ENCODE measurements around the gene TCERG1L. TPM values are rescaled to one million over a fixed set of nuclear protein-coding genes. Genes with fewer than 3 reads are reported as not detected.
"Not testable (repeated sequence)": the region's sequence is repeated elsewhere in the genome, so short reads cannot be mapped to it uniquely, and the experiment has no call there.

Gene TCERG1L
- total and polyA plus RNA-seq, 3 experiments from 2014 or later, result 0.07 to 0.93 (median 0.68) TPM

DNA sequence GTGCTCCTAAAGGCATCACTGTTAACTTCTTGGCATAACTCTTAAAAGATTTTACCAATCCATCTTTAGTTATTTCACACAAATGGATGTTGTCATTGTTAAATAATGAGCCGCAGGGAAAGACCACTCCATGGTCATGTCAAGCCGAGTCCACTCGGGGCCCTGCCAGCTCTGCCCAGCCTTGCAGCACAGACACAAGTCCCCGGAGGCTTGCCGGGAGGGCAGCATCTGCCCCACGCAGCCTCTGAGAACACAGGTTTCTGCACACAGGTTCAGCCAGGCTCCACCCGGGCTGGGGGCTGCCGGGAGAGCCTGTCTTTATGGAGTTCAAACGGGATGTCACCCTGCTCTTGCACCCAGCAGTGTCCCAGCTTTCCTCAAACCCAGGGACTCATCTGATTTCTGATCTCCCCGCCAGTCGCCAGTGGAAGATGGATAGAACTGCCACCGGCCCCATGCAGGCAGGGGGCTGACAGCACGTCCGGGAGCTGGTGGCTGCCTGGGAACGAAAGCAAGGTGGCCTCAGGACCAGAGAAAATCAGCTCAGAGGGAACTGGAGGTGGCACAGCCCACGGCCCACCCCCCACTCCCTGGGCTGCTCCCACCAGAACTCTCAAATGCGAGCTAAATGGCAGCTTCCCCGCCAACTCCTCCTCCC lies 156.2 kb downstream of the TCERG1L start:
- Mint-ChIP-seq H3K9me3 (peaks cover 8 to 19% (median 10%) of the 10 kb centered on the region in 5 donors), H3K27ac (no peak overlapping the region), H3K4me1 (no peaks in the 10 kb centered on the region), H3K4me3 (no peak overlapping the region), H3K36me3 (peaks cover 0 to 1% (median 0%) of the 10 kb centered on the region in 3 donors), H3K27me3 (peaks cover 0 to 5% of the 10 kb centered on the region in 2 donors)
- ChIA-PET CTCF (no interaction called here), POLR2A (no interaction called here)
- DNase-seq, result no peak
- no peaks in the 10 kb centered on the region for H3K36me3 ChIP-seq (ENCODE audit: insufficient read depth, low read length)
- no peaks in the 10 kb centered on the region for H3K27me3 ChIP-seq (ENCODE audit: insufficient read depth, low read length, poor library complexity, severe bottlenecking)
- H3K27ac ChIP-seq (ENCODE audit: low read depth, low read length), result no peak overlapping the region
- H3K4me3 ChIP-seq (ENCODE audit: low read length), result no peak overlapping the region
- H3K4me1 ChIP-seq (ENCODE audit: insufficient read depth, low read length), result no peaks in the 10 kb centered on the region
- no peaks in the 10 kb centered on the region for H3K9me3 ChIP-seq (ENCODE audit: low read length)

GRCh38 chr10:131154306-131155025 lies 157.1 kb downstream of the TCERG1L start:
- Mint-ChIP-seq H3K36me3 (peaks cover 0 to 1% (median 0%) of the 10 kb centered on the region in 3 donors), H3K4me1 (no peaks in the 10 kb centered on the region), H3K4me3 (no peak overlapping the region), H3K27ac (no peak overlapping the region), H3K9me3 (peaks cover 8 to 19% (median 10%) of the 10 kb centered on the region in 5 donors), H3K27me3 (peaks cover 0 to 5% of the 10 kb centered on the region in 2 donors)
- POLR2A ChIA-PET, result no interaction called here
- H3K27ac ChIP-seq (ENCODE audit: low read depth, low read length), result no peak overlapping the region
- no peak for DNase-seq
- CTCF ChIA-PET, result no interaction called here
- H3K4me1 ChIP-seq (ENCODE audit: insufficient read depth, low read length), result no peaks in the 10 kb centered on the region
- no peaks in the 10 kb centered on the region for H3K9me3 ChIP-seq (ENCODE audit: low read length)
- H3K4me3 ChIP-seq (ENCODE audit: low read length), result no peak overlapping the region
- H3K36me3 ChIP-seq (ENCODE audit: insufficient read depth, low read length), result no peaks in the 10 kb centered on the region
- no peaks in the 10 kb centered on the region for H3K27me3 ChIP-seq (ENCODE audit: insufficient read depth, low read length, poor library complexity, severe bottlenecking)

- H3K27me3 ChIP-seq (ENCODE audit: insufficient read depth, low read length, poor library complexity, severe bottlenecking); H3K4me1 Mint-ChIP-seq; H3K4me3 Mint-ChIP-seq; H3K27ac Mint-ChIP-seq; H3K36me3 Mint-ChIP-seq; H3K27ac ChIP-seq (ENCODE audit: low read depth, low read length); H3K4me3 ChIP-seq (ENCODE audit: low read length); POLR2A ChIA-PET; CTCF ChIA-PET; H3K36me3 ChIP-seq (ENCODE audit: insufficient read depth, low read length); DNase-seq; H3K9me3 ChIP-seq (ENCODE audit: low read length); H3K4me1 ChIP-seq (ENCODE audit: insufficient read depth, low read length); H3K27me3 Mint-ChIP-seq: not testable (repeated sequence)
- H3K9me3 Mint-ChIP-seq, result peaks cover 8 to 15% (median 10%) of the 10 kb centered on the region in 5 donors
These were observed 159.1 kb downstream of the TCERG1L start for GRCh38 chr10:131152456-131152855.

DNA sequence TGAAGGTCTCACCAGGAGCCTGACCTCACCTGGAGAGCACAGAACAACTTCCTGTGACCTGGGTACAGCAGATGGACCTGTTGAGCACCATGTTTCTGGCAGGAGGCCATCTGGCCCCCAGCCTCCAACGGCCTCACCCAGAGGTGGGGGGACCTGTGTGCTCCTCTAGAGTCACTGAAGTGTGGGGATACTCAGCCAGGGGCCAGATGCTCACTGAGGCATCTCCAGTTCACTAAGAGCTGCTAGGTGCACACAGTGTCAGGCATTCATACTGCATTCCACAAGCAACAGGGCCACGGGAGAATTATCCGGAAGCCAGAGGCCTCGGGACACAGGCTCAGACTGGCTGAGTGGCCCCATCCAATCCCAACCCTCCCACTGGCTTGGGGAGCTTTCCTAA lies 161.4 kb downstream of the TCERG1L start:
- peaks cover 0 to 3% of the 10 kb centered on the region in 2 donors for H3K27me3 Mint-ChIP-seq
- ChIA-PET CTCF (no interaction called here), POLR2A (no interaction called here)
- H3K36me3 ChIP-seq (ENCODE audit: insufficient read depth, low read length), result no peaks in the 10 kb centered on the region
- H3K27ac ChIP-seq (ENCODE audit: low read depth, low read length), result no peak overlapping the region
- peaks cover 10 to 14% (median 12%) of the 10 kb centered on the region in 5 donors for H3K9me3 Mint-ChIP-seq
- peaks cover 0 to 1% (median 0%) of the 10 kb centered on the region in 3 donors for H3K36me3 Mint-ChIP-seq
- H3K4me3 ChIP-seq (ENCODE audit: low read length), result no peak overlapping the region
- no peaks in the 10 kb centered on the region for H3K4me1 Mint-ChIP-seq
- no peaks in the 10 kb centered on the region for H3K27me3 ChIP-seq (ENCODE audit: insufficient read depth, low read length, poor library complexity, severe bottlenecking)
- H3K4me1 ChIP-seq (ENCODE audit: insufficient read depth, low read length), result no peaks in the 10 kb centered on the region
- DNase-seq, result no peak
- no peak overlapping the region for H3K27ac Mint-ChIP-seq
- no peaks in the 10 kb centered on the region for H3K9me3 ChIP-seq (ENCODE audit: low read length)
- no peak overlapping the region for H3K4me3 Mint-ChIP-seq

- DNase-seq, result no peak
- H3K36me3 Mint-ChIP-seq, result peaks cover 0 to 1% (median 0%) of the 10 kb centered on the region in 3 donors
These were observed 161.9 kb downstream of the TCERG1L start for GRCh38 chr10:131149586-131149985.

GRCh38 chr10:131149111-131149510 lies 162.4 kb downstream of the TCERG1L start:
- Histone ChIP-seq H3K4me1 (ENCODE audit: insufficient read depth, low read length) (no peaks in the 10 kb centered on the region), H3K27ac (ENCODE audit: low read depth, low read length) (no peak overlapping the region), H3K9me3 (ENCODE audit: low read length) (no peaks in the 10 kb centered on the region), H3K36me3 (ENCODE audit: insufficient read depth, low read length) (no peaks in the 10 kb centered on the region), H3K27me3 (ENCODE audit: insufficient read depth, low read length, poor library complexity, severe bottlenecking) (no peaks in the 10 kb centered on the region), H3K4me3 (ENCODE audit: low read length) (no peak overlapping the region)
- Mint-ChIP-seq H3K27me3 (peaks cover 0 to 3% of the 10 kb centered on the region in 2 donors), H3K36me3 (peaks cover 0 to 1% (median 0%) of the 10 kb centered on the region in 3 donors), H3K9me3 (peaks cover 12 to 14% (median 12%) of the 10 kb centered on the region in 5 donors), H3K27ac (no peak overlapping the region), H3K4me3 (no peak overlapping the region), H3K4me1 (no peaks in the 10 kb centered on the region)
- DNase-seq, result no peak
- CTCF ChIA-PET, result no interaction called here
- POLR2A ChIA-PET, result no interaction called here

More at GRCh38 chr10:131149586-131149985, 161.9 kb downstream of the TCERG1L start:
- Mint-ChIP-seq H3K9me3 (peaks cover 10 to 14% (median 12%) of the 10 kb centered on the region in 5 donors), H3K27me3 (peaks cover 0 to 3% of the 10 kb centered on the region in 2 donors), H3K27ac (no peak overlapping the region), H3K4me1 (no peaks in the 10 kb centered on the region), H3K4me3 (no peak overlapping the region)
- H3K27ac ChIP-seq (ENCODE audit: low read depth, low read length), result no peak overlapping the region
- H3K9me3 ChIP-seq (ENCODE audit: low read length), result no peaks in the 10 kb centered on the region
- CTCF ChIA-PET, result no interaction called here
- H3K36me3 ChIP-seq (ENCODE audit: insufficient read depth, low read length), result no peaks in the 10 kb centered on the region
- H3K4me1 ChIP-seq (ENCODE audit: insufficient read depth, low read length), result no peaks in the 10 kb centered on the region
- no peak overlapping the region for H3K4me3 ChIP-seq (ENCODE audit: low read length)
- POLR2A ChIA-PET, result no interaction called here
- H3K27me3 ChIP-seq (ENCODE audit: insufficient read depth, low read length, poor library complexity, severe bottlenecking), result no peaks in the 10 kb centered on the region

GRCh38 chr10:131148270-131148669 lies 163.3 kb downstream of the TCERG1L start:
- Mint-ChIP-seq H3K27ac (no peak overlapping the region), H3K9me3 (peaks cover 12 to 17% (median 13%) of the 10 kb centered on the region in 5 donors), H3K36me3 (peaks cover 0 to 1% (median 0%) of the 10 kb centered on the region in 3 donors), H3K4me1 (no peaks in the 10 kb centered on the region), H3K27me3 (peaks cover 0 to 3% of the 10 kb centered on the region in 2 donors), H3K4me3 (no peak overlapping the region)
- no peaks in the 10 kb centered on the region for H3K36me3 ChIP-seq (ENCODE audit: insufficient read depth, low read length)
- ChIA-PET CTCF (no interaction called here), POLR2A (no interaction called here)
- no peak overlapping the region for H3K27ac ChIP-seq (ENCODE audit: low read depth, low read length)
- H3K27me3 ChIP-seq (ENCODE audit: insufficient read depth, low read length, poor library complexity, severe bottlenecking), result no peaks in the 10 kb centered on the region
- no peaks in the 10 kb centered on the region for H3K4me1 ChIP-seq (ENCODE audit: insufficient read depth, low read length)
- DNase-seq, result no peak
- no peaks in the 10 kb centered on the region for H3K9me3 ChIP-seq (ENCODE audit: low read length)
- H3K4me3 ChIP-seq (ENCODE audit: low read length), result no peak overlapping the region

GRCh38 chr10:131147301-131147975 lies 164.1 kb downstream of the TCERG1L start:
- Mint-ChIP-seq H3K4me1 (no peaks in the 10 kb centered on the region), H3K4me3 (no peak overlapping the region), H3K36me3 (peaks cover 0 to under 1% (median 0%) of the 10 kb centered on the region in 3 donors), H3K27ac (no peak overlapping the region), H3K27me3 (peaks cover 0 to 3% of the 10 kb centered on the region in 2 donors), H3K9me3 (peaks cover 8 to 15% (median 8%) of the 10 kb centered on the region in 5 donors)
- Histone ChIP-seq H3K4me3 (ENCODE audit: low read length) (no peak overlapping the region), H3K36me3 (ENCODE audit: insufficient read depth, low read length) (no peaks in the 10 kb centered on the region), H3K27ac (ENCODE audit: low read depth, low read length) (no peak overlapping the region), H3K9me3 (ENCODE audit: low read length) (no peaks in the 10 kb centered on the region), H3K27me3 (ENCODE audit: insufficient read depth, low read length, poor library complexity, severe bottlenecking) (no peaks in the 10 kb centered on the region), H3K4me1 (ENCODE audit: insufficient read depth, low read length) (no peaks in the 10 kb centered on the region)
- ChIA-PET POLR2A (no interaction called here), CTCF (no interaction called here)
- no peak for DNase-seq
